Measurements from ENCODE around the gene APOLD1.
"Not testable (repeated sequence)": the region's sequence is repeated elsewhere in the genome, so short reads cannot be mapped to it uniquely, and the experiment has no call there.

APOLD1 gene, protein sequence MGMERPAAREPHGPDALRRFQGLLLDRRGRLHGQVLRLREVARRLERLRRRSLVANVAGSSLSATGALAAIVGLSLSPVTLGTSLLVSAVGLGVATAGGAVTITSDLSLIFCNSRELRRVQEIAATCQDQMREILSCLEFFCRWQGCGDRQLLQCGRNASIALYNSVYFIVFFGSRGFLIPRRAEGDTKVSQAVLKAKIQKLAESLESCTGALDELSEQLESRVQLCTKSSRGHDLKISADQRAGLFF

DNA sequence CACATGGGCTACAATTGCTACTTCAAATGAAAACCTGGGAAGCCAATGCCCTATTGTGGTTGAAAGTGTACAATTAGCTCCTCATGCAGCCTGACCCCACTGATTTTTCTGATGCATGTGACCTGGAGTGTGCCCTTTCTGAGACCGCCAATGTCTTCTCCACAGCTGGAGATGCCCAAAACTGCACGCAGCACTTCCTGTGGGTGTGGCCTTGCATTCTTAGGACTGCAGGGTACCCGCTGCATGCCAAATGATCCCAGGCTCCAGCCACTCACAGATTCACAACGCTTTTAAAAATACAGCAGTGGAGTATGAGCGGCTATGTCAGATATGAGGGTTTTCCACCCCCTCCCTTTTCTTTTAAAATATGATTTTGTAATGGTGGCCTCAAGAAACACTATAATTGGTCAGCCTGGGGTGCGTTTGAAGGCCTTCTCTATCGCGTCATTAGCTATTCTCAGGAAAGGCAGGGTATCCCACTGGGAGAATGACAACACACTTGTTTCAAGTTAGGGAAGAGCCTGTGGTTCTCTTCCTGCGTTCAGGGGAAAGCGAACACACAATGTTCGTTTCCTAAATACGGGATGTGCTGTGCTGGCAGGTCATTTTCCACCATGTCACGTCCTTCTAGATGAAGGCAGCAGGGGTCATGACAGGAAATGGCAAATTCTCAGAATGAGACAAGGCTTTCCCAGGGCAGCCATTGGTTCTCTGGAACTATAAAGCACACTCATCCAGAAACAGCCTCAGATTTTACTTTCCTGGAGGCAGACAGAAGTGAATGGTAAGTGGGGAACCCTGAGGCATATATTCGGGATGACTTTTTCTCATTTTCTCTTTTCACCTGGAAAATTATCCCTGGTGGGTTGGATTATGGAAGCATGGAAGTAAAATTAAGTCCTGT lies at the start of gene APOLD1:
Gene APOLD1 (plus strand): TSS at position 749 of the 904 bp plus-strand sequence. CDS start 33 bp downstream, at position 782.
- DNase-seq: no peak

DNA sequence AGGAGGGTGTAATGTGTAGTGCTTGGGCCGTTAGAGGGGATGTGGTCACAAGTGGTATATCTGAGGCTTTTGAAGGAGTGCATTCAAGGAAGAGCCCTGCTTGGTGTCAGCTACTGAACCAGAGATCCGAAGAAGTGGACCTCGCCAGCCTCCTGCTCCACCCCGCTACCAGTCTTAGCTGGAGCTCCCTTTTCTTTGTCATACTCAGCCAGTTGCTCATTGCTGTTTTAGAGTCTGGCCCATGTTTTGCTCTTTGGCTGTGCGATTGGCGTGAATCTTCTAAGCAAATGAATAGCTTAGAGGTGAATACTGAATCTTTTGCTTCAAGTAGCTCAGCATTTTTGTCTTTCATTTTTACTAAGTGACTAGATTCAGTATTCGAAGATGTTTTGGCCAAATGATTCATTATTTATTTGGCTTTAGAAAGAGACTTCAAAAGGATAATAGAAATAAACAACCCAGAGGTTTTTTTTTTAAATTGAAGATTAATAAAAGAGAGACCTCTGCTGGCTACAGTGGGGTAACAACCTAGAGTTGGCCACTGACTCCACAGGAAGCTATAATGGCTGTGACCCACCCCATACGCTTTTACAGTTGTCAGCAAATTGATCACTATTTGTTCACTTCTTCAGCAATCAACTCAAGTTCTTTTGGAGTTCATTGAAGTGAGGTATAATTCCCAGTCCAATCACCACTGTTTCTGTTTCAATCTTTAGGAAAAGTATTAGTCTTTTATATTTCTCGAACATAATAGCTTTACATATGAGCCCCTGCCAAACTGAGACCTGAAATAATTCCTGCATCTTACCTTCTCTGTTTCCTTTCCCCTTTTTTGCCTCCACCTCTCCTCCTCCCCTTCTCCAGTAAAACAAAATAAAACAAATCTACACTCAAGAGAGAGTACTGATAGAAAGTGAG lies 48.4 kb upstream of the APOLD1 start:
- DNase-seq: peak; percentile 24

DNA sequence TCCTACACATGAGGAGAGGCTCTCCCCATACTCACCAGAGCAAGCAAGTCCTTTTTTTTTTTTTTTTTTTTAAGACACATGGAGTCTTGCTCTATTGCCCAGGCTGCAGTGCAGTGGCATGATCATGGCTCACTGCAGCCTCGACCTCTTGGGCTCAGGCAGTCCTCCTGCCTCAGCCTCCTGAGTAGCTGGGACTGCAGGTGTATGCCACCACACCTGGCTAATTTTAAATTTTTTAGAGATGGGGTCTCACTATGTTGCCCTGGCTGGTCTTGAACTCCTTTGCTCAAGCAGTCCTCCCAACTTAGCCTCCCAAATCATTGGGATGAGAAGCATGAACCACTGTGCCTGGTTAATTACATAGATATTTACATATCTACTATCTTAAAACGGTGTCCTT lies 47.3 kb upstream of the APOLD1 start:
- DNase-seq: not testable (repeated sequence)

DNA sequence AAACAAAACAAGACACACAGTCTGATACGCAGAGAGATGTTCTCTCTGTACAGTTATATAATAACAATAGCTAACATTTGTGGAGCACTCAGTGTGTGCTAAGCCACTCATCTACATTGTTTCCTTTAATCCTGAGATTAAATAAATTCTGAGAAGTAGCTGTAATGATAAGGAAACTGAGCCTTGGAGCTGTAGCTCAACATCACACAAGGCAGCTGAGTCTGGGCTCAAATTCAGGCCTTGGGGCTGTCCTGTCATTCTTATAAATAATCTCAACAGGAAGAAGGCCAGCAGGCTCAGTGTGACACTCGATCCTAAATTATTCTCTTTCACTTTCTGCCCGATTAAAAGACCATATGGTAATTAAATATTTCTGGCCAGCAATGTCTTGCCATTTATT lies 43.8 kb upstream of the APOLD1 start:
- DNase-seq: no peak

DNA sequence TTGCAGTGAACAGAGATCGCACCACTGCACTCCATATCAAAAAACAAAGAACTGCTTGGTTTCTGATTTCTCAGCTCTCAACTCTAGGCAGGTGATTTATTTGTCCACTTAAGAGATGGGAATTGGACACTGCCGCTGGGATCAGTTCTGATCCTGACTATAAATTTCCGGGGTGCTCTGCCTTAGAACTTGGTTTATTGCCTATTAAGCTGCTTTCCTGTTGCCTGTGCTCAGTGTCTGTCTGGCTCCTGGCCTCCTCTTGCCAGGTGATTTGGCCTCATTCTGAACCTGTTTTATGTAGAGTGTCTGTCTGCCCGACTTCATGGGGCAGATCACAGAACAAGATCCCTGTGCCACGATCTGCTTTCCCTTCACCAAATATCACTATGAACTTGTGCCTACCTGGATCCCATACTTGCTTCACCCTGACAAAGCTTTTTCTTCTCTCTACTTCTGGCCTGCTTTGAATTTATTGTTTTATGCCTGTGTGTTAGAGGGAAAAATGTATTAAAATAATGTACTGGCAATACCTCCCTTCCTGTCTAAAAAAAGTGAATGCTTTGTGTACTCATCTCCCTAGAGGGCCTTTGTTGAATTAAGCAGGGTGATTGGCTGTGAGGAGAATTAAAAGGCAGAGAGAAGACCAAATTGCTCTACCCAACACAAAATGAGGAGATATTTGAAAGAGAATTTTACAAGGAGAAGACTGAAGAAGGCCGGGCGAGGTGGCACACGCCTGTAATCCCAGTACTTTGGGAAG lies 40.7 kb upstream of the APOLD1 start:
- no peak for DNase-seq

DNA sequence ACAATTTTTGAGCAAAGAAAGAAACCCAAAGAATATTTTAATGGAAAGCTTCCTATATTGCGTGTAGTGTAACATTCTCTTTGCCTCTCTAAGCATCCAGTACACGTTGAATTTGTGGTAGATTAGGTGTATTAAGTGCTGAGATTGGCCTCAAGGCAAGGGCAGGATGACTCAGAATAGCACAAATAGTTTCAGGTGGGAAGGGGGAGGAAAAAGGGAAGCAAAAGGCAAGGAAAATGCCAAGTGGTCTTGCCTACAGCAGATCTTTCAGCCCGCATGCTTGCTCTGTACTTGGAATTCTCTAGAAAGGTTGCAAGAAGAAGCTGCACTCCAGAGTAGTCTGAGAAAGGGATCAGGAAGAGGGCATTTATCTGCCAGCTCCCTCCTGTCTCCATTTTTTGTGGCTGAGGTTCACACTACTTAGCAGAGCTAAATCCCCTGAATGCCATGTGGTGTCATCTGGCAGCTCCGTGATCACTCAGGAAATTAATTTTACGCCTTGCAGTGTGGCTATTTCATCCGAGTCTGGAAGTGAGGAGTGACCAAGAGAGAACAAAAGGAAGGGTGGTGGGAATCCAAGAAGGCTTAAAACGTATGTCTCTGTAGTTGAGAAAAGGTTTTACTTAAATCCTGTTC lies 39.8 kb upstream of the APOLD1 start:
- DNase-seq: no peak

DNA sequence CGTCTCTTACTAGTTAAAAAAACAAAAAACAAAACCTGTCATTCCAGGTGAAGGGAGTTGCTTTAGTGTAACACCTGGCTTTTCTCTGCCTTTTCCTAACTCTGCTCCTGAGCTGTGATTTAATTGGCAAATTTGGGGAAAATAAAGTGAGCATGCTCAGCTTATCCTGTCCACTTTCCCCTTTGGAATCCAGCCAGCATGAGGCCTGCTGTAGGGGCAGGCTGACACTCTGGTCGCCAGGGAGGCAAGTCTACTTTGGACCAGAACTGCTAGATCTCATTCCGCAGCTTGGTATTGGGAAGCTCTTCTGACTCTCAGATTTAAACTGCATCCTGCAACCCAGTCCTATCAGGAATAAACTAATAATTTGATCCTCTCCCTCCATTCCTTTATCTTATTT lies 38.2 kb upstream of the APOLD1 start:
- DNase-seq: no peak

DNA sequence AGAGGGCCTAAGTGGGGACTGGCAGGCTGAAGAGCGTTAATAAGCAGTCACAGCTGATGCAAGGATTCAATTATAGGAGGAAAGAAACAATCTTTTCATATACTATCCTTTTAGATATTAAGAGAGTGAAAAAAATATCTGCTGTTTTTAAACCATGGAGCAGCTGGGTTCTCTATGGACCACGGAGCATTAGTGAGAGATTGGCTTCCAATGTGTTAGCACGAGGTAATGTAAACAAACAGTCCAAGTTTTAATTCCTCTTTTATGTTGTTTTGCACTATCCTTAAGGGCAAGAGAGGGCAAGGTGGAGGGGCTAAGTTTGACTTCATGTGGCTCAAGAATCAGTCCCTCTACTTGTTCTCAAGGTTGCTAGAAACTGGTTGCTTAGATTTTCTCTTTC lies 37.4 kb upstream of the APOLD1 start:
- DNase-seq: no peak

DNA sequence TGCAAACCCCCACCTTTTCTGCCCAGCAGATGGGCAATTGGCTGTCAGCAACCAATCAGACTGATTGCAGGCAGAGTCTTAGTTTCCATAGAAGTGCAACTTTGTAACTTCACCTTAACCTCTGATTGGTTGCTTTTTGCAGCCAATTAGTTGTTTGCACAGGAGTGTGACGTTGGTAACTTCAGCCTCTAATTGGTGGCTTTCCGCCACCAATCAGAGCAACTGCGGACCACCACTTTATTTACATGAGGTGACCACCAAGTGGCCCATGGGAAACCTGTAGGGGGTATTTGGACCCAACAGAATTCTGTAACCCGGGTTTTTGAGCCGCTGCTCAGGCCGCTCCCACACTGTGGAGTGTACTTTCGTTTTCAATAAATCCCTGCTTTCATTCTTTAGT lies 36.0 kb upstream of the APOLD1 start:
- no peak for DNase-seq

DNA sequence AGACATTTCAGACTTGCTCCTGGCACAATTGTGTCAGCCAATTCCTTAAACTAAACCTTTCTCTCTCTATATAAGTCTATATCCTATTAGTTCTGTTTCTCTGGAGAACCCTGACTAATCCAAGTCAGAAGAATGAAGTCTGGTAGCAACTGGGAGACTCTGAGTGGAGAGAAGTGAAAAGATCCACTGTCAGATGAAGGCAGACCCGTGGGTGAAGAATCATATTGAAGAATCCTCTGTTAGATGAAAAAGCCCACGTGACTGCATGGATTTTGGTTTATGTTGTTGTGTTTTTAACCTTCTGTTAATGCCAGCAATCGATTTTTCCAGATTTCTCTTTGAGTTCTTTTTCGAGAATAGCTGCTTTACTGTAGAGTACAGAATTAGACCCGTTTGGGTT lies 29.5 kb upstream of the APOLD1 start:
- DNase-seq: no peak

DNA sequence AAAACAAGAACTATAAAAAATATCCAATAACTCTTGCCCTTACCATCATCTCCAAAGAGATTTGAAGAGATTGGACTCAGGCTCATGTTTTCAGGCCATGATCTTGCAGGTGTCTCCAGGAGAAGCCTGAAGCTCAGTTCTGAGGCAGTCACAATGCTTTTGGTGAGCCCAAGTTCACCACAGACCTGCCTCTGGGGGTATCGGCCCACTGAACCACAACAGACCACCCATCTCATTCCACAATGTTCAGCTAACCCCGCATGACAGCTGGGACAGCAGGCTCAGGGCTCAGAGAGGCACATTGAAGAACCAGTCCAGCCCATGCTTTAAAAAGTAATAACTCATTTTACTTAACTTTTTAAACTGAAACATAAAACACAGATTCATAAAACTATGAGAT lies 28.3 kb upstream of the APOLD1 start:
- DNase-seq: no peak

DNA sequence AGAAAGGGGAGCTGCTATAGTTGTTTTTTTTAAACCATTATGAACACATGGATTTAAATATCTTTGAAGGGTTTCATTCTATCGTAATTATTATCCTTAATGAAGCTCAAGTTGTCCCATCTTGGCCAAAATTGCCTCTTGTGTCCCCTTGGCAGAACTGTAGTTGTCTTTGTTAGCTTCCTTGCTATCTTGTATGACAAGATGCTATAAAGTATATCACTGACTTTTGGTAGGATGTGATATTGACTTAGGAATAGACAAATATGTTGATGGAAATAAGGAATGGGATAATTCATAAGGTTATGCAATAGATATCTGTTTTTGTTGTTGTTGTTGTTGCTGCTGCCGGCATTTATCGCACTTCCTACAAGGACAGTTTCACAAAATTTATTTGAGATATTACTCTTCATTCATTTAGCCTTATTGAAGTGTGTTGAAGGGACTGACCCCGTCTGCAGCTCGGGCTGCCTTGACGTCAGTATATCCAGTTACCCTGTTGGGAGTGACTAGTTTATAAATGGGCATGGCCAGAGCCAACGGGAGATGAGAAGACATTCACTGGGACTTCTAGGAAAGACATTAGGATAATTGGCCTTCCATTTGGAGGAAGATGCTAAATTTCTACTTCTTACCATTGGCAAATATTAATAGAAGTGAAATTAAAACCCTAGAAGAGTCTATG lies 26.1 kb upstream of the APOLD1 start:
- no peak for DNase-seq

DNA sequence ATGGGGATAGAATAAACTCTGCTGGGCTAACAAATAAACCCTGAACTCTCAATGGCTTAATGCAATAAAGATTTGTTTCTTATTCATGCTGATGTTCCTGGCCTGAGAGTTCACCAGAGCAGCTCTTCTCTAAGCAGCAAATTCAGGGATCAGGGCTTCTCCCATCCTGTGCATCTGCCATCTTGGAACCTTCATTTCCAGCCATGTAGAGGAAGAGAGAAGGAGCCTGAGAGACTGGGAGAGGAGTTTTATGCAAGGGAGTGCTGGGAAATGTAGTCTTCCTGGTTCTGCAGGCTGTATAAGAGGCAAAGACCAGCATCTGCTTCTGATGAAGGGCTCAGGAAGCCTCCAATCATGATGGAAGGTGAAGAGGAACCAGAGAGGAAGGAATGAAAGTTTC lies 20.6 kb upstream of the APOLD1 start:
- DNase-seq: no peak

DNA sequence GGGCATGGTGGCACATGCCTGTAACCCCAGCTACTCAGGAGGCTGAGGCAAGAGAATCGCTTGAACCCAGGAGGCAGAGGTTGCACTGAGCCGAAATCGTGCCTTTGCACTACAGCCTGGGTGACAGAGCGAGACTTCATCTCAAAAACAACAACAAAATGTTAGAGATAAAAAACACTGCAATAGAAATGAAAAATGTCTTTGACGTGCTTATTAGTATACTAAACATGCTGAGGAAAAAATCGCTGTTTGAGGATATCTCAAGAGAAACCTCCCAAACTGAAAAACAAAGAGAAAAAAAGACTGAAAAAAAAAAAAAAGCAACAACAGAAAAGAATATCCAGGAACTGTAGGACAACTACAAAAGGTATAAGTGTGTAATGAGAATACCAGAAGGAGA lies 15.2 kb upstream of the APOLD1 start:
- DNase-seq: no peak

DNA sequence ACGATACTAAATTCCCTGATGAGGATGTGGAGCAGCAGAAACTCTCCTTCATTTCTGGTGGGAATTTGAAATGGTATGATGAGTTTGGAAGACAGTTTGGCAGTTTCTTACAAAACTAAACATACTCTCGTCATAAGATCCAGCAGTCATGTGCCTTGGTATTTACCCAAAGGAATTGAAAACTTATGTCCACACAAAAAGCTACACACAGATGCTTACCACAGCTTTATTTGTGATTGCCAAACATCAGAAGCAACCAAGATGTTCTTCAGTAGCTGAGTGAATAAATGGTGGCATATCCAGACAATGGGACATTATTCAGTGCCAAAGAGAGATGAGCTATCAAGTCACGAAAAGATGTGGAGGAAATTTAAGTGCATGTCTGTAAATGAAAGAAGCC lies 10.7 kb upstream of the APOLD1 start:
- no peak for DNase-seq

DNA sequence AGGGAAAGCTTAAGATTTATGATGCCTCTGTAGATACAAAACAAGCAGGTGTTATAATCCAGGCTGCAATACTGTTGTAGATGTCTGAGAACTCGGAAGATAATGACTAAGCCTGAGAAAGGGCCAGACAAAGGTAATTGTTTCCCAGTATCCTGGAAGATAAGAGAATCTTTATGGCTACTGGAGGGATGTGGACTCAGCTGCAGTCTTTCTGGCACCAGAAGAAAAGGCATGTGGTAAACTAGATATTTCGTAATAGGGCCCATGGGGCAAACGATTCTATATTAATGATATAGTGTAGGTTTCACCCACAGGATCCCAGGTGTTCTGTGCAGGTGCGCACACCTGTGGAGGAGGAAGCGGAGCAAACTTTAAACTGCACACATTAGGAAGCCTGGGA lies 9.2 kb upstream of the APOLD1 start:
- DNase-seq: no peak

DNA sequence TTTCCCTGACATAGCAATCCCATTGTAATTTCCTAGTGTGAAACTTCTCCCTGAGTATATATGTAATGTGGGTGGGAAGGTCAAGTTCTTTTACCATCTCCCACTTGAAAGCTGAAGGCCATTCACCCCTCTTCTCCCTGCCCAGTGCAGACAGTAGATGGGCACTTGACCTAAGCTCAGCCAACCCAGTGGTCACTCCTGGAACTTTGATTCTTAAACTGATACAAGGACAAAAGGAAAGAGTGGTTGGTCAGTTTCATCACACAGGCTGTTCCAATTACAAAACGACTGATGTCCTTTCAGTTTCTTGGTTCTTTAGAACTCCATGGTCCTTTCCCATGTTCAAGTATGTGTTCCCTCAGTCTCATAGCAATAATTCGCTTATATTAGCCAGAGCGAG lies 8.4 kb upstream of the APOLD1 start:
- DNase-seq: no peak

DNA sequence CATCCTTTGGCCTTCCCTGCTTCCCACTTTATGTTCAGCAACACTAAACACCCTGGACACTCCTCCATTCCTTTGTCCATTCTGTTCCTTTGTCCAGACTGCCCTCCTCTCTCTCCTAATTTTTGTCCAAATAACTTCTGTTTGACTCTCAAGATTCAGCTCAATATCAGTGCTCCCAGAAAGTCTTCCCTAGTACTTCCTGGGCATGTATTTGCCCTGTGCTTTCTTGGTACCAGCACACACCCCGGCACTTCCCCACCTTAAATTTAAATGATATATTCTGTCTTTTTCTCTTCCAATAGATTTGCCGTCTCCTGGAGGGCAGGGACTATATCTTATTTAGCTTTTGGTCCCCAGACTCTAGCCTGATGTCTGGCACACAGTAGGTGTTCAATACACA lies 6.5 kb upstream of the APOLD1 start:
- DNase-seq: no peak

DNA sequence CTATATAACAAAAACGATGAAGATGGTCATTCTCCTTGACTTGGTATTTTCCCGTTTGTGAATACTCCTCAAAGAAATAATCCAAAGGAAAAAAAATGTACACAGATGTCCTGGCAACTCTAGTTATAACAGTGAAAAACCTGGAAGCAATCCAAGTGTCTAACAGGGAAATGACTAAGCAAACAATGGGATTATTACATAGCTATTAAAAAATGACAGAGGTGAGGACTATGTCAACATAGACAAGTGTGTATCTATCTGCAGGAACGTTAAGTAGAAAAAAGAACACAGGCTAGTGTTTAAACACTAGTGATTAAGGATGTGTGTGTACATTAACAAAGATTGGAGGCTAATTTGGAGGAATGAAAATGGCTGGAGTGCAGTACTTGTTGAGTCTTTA lies 5.9 kb upstream of the APOLD1 start:
- no peak for DNase-seq

DNA sequence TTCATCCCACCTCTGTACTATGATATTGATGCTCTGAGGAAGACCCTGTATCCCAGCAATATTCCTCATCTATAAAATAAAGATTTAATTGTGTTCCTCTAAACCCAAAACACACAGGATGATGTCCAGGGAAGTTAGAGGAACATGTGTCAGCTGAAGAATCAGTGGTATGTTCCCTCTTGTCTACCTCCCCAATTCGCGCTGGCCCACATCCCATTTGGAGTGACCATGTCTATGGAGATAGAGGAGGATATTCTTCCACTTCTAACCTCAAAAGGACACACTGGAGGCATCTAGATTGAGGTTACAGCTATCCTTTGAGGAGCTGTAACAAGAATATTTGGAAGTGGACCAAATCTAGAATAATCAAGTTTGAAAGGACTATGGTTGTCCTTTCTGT lies 1.3 kb upstream of the APOLD1 start:
- no peak for DNase-seq

DNA sequence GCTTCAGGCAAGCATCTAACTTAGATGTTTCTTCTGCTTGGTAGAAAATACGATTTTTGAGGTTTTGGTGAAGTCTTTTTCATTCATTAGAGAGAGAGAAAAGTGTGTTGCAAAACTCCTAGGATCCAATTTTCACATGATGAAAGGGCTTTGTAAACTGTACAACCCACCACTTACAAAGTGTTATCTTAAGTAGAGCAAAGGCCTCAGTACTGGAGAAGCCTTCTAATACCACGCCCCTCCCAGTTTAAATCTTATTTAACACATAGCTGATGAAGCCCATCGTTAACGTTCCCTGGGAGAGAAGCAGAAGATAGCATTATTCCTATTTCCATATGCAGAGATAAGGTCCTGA lies 869 bp downstream of the APOLD1 start:
- no peak for DNase-seq
